ENCODE data around the gene HSPA12B.

The HSPA12B gene, protein sequence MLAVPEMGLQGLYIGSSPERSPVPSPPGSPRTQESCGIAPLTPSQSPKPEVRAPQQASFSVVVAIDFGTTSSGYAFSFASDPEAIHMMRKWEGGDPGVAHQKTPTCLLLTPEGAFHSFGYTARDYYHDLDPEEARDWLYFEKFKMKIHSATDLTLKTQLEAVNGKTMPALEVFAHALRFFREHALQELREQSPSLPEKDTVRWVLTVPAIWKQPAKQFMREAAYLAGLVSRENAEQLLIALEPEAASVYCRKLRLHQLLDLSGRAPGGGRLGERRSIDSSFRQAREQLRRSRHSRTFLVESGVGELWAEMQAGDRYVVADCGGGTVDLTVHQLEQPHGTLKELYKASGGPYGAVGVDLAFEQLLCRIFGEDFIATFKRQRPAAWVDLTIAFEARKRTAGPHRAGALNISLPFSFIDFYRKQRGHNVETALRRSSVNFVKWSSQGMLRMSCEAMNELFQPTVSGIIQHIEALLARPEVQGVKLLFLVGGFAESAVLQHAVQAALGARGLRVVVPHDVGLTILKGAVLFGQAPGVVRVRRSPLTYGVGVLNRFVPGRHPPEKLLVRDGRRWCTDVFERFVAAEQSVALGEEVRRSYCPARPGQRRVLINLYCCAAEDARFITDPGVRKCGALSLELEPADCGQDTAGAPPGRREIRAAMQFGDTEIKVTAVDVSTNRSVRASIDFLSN

DNA sequence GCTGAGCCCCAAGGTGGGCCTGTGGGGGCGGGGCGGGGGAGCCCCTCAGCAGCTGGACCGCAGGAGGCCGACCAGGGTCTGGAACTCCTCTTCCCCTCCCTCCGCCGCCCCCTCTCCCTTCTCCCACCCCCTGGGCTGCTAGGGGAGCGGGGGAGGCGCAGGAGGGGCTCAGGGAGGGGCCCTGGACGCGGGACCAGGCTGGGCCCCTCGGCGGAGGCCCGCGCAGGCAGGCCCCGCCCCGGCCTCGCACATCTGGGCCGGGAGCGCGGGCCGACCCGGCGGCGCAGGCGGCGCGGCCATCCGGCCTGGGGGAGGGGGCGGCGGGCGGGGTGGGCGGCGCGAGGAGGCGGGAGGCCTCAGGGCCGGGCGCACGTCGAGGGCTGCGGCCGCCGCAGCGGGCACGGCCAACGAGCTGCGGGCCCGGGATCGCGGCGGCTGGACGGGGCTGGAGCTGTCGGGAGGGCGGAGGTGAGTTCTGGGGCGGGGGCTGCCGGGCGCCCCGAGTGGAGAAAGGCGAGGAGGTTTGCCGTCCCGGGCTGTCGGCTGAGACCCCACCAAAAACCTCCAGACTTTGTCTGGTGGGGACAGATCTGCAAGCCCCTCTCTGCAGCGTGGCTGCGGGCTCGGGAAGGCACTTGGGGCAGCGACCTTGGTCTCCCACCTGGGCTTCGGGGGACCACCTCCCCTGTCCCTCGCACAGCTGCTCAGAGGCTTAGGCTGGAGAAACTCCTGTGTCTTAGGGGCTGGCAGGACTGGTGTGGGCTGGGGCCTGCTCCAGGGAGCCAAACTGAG lies at the start of gene HSPA12B:
HSPA12B (plus strand) TSS at position 359 of the 792 bp plus-strand sequence. CDS start 5,990 bp downstream, outside the sequence.
- no peak for DNase-seq

DNA sequence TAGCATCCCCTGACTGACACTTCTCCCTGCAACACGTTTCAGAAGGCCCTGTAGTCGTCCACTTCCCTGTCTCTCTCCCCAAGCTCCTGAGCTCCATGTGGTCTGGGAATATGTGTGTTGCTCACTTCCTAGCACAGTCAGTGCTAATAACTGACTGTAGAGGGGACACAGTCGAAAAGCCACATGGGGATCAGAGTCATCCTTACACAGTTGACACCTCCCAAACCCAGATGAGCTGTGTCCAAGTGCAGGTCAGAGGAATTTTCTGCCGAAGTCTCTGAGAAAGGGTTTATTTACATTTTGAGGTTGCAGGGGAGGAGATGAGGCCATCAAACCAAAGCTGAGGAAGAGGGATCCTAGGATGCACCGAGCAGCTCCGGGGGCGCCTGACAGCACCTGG lies 47.1 kb upstream of the HSPA12B start:
- DNase-seq, result no peak

DNA sequence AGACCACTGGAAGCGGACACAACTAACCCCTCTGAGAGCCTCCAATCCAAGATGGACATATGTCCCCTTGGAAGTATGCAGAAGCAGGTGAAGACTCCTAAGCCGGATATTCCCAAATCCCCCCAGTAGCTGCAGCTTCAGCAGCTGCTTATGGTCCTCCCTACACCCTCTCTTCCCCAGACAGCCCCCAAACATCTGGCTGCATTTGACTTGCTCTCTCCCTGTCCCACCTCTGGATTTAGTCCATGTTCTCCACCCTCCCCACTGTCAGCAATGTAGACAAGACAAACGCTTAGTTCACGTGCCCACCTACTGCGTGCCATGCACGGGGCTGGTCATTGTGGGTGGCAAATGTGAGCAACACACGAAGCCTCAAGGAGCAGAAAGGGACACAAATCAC lies 46.1 kb upstream of the HSPA12B start:
- no peak for DNase-seq

DNA sequence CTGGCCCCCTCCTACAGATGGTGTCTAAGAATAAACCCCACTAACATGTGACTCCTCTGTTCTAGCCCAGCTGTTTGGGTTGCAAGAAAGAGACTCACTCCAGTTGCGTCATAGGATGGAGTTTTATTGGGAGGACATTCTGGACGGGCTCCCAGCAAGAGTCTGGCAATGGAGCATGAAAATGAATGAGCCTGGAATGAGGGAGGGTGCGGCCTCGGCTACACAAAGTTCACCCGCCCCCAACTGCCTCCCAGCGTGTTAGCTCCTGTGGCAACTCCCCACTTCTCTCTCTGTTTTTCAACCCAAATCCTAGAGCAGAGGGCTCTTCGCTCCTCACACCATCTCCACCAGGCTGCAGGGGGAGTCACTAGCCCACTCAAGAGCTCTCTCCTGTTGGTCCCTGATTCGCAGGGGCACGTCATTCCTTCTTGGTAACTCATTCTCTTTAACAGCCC lies 45.6 kb upstream of the HSPA12B start:
- peak in 1 of 3 experiments; percentile 64 for DNase-seq

DNA sequence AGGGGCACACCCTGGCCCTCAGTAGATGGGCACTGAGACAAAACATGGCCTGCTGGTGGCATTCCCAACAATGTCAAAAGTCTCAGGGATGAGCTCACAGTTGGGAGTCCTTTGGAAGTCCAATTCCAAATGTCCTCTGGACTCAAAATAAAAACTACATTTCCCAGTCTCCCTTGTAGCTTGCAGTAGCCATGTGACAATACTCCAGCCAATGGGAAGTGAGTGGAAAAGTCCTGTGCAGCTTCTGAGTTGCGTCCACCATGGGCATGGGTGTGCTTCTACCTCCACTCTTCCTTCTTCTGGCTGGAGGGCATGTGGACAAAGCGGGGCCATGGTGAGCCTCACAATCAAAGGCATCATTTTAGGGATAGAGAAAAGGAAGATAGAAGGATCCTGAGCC lies 44.8 kb upstream of the HSPA12B start:
- DNase-seq, result peak in 1 of 3 experiments; percentile 43

DNA sequence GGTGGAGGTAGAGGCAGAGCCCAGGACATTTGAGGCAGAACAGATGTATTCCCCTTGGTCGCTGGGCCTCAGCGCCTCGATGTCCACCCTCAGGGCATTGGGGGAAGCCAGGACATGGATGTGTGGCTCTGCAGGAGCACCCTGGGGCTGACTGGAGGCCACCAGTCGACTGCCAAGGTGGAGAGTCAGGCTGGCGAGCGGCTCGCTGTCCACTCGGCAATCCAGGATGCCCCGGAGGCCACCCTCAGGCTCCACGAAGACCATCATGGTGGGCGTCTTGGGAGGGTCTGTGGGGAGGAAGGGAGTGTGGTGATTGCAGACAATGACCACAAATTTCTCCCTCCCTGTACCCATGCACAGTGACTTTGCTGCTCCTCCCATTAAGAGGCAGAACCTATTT lies 42.5 kb upstream of the HSPA12B start:
- no peak for DNase-seq

DNA sequence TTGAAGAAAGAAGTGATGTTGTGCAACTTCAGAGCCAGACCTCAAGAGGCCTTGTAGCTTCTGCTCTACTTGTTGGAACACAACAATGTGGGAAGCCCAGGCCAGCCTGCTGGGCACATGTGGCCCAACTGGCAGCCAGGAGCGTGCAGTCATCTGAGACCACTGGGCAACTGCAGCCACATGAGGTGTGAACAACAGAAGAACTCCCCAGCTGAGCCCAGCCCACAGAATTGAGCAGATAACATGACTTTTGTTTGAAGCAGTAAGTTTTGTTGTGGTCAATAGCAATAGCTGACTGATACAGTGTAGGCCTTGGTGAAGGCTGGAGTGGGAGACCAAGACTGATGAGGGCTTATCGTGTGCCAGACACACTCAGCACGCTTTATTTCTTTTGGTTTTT lies 42.1 kb upstream of the HSPA12B start:
- DNase-seq, result no peak

DNA sequence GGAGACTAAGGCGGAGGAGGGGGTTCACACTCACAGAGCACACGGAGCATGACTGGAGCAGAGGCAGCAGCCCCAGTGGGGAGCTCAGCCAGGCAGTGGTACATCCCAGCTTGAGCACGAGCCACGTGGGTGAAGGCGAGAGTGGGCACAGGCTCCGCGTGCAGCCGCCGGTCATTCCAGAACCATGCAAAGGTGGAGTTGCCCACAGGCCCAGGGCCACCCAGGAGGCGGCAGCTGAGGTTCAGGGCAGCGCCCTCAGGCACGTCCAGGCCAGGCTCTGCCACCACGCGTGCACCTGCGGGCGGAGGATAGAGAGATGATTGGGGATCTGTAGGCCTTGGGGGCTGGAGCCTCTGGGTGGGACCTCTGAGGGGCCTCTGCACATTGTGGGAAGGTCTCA lies 41.2 kb upstream of the HSPA12B start:
- DNase-seq, result no peak

DNA sequence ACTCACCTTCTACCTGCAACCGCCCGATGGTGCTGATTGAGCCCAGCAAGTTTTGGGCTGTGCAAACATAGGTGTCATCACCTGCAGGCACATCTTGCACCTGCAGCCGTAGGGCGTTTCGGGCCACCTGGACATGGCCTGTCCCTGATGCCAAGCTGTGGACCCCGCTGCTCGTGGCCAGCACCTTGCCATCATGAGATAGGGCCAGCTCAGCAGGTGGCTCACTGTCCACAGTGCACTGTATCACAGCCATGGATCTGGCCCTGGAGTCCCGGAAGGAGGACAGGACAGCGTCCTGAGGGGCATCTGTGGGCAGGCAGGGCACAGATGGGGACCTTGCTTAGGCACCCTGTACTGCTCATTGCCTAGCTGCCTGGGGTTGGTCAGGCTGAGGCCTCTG lies 40.6 kb upstream of the HSPA12B start:
- DNase-seq, result no peak

DNA sequence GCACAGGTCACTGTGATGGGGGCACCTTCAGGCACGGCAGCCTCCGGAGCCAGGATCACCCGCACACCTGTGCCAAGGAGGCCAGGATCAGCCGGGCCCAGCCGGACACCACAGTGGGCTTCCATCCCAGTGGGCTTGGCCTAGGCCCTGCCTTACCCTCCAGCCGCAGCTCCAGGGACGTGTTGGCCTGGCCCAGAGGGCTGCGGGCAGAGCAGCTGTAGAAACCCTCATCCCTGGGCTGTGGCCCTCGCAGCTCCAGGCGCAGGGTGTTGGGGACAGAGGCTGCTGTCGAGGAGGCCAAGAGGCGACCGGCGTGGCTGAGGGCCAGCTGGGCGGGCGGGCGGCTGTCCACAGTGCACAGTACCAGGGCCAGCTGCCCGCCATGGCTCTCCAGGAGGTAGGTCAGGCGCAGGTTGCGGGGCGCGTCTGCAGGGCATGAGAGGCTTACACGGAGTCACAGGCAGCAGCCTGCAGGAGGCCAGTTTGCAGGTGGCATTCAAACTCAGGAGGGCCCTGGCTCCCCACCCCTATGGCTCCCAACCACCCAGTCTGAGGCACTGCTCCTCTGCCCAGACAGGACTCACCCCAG lies 39.7 kb upstream of the HSPA12B start:
- no peak for DNase-seq

DNA sequence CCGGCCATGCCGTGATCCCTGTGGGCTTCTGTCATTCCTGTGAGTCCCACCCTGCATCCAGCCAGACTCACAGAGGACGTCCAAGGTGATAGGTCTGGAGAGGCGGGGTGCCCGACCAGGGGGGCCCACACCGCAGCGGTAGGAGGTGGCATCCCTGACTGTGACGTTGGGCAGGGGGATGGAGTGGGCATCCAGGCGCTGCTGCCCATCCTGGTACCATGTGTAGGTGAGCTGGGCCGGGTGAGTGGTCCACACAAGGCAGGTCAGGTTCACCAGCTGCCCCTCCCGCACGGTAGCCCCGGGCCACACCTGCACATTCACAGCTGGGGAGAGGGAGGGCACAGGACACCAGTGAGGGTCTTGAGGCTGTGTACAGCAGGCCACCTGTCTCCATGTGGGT lies 39.1 kb upstream of the HSPA12B start:
- DNase-seq, result no peak

DNA sequence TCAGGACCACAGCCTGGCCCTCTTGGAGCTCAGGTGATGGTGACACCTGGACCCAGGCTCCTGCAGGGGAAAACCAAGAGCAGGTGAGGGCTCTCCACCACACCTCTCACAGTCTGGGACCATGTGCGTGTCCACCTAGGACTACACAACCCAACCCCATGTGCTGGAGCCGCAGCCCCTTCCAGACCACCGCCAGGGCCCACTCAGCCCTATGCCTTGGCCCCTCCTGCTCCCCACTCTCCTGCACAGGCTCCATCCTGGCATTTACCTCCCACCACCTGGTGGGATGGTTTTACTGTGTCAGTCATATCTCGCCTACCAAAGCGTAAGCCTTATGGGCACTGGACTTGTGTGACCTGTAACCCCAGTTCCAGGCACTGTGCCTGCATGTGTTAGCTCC lies 37.6 kb upstream of the HSPA12B start:
- DNase-seq, result no peak

DNA sequence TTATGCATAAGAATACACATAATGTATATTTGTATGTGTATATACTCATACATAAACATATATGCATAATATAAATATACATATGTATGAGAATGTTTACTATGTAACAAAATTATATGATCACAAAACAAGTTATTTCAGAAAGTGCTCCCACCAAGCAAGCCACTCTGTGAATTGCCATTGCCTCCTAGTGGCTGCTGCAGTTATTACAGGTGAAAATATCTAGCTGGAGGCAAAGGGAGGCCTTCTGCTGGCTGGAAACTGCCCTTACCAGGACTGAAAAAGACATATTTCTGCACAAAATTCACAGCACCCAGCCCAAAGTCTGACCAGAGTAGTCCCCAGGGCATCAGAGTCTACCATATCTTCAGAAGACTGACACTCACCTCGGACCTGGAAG lies 36.3 kb upstream of the HSPA12B start:
- DNase-seq, result peak in 1 of 3 experiments; percentile 41

DNA sequence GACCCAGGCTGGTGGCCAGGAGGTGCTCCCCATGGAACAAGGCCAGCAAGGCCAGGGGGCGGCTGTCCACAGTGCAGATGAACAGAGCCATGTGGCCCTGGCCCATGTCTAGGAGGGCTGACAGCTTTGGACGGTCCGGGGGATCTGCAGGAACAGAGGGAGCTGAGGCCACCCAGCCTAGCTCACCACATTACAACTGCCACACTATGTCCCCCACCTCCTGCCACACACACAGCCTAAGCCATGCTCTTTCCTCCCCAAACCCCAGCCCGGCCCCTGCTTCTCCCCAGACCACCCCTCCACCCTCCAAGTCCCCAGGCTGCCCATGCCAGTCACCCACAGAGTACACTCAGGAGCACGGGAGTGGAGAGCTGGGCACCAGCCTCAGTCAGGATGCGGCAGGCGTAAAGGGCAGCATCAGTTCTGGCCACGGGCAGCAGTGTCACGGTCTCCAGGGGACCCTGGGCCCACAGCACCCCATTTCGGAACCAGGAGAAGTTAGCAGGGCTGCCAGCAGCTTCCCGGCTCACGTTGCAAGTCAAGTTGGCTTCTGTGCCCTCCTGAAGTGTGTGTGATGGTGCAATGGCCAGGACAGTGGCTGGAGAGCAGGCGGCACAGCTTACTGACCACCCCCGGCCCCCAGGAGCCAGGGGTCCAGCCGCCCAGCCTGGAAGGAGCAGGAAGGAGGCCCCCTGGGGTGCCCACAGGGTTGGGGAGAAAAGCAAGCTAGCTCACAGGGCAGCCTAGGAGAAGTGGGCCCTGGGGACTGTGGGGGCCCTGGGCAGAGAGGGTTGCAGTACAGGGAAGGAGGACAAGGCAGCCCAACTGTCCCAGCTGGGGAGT lies 35.5 kb upstream of the HSPA12B start:
- no peak for DNase-seq

DNA sequence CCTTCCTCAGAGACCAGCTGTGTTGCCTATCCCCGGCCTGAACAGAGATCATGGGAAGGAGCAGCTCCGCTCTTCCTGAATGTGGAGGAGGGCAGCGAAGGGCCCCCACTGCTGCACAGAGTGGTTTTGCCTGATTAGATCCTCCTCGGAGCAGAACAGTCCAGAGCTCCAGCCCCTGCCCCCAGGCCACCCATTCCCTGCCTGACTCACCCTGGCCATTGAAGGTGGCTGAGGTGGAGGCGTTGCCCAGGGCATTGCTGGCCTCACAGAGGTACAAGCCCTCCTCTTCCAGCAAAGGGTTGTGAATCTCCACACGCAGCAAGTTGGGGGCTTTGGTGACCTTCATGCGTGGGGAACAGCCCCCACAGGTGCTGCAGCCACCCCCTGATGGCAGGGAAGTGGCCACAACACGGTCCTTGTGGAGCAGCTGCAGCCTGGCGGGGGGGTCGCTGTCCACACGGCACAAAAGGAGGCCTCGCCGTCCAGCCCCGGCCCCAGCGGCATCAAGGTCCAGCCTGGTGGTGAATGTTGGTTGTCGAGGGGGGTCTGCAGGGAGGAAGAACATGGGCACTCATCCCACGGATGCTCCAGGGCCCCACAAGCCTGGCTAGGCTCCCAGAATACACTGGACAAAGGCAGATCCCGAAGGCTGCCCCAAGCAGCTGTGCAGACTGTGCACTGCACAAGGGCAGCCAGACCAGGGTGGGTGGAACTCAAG lies 34.7 kb upstream of the HSPA12B start:
- no peak for DNase-seq

DNA sequence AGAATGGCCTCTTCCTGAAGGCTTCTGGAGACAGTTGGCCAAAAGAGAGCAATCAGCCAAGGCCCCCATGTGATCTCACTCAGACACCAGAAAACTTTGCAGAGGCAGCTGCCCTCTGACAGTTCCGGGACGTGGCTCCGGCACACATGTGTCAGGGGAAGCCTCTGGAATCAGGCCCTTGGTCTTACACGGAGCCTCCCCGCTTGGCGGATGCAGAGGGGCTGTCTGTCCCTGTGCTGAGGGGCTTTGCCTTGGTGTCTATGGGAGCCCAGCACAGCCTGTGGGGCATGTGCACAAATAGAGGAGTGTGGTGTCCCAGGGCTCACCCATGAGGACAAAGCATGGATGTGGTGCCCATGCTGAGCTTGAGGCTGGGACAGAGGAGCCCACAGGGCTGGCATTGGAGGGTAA lies 33.9 kb upstream of the HSPA12B start:
- DNase-seq, result no peak

DNA sequence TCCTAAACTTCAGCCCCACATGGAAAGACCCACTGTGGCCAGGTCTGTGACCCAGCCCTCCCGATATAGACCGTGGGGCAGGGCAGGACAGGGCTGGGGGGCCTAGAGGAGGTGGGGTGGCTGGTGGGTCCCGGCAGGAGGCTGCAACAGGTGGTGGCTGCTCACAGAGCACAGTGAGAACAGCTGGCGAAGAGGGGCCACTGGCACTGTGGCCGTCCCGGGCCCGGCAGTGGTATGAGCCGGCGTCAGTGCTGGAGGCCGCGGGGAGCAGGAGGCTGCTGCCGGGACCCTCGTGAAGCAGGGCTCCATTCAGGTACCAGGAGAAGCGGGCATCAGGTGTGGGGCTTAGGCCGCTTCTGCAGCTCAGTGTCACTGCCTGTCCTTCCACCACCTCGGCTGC lies 33.4 kb upstream of the HSPA12B start:
- no peak for DNase-seq

DNA sequence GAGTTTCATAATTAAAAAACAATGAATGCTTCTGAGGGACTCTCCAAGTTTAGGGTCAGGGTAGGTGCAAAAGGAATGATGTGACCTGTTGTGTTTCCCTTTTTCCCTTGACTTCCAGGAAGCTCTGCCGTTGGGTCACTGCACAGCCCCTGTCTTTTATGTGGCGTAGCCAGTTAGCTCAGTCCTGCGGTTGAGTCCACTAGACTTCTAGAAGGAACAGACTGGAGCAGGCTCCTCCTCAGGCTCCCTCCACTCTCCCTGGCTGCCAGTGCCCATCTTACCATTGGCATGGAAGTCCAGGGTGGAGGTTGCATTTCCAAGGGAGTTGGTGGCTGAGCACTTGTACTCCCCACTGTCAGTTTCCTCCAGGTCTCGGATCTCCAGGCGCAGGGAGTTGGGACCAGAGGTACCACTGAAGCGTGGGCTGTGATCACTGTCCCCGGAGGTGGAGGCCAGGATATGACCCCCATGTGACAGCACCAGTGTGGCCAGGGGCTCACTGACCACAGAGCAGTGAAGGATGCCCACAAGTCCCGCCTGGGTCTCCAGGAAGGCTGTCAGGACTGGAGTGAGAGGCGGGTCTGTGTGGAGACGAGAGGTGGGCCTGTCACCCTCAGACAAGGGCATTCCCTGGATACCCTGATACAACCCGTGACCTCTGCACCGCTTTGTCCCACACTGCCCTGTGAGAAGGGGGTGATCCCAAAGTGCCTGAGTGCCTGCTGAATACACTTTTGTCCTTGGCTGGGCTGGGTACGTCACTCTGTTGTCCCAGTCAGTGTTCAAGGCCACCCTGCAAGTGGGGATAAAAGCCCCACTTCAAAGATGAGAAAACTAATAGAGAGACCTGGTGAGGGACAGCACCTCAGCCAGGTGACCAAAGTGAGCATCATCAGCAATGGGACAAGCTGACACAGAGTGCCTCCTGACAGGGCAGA lies 31.2 kb upstream of the HSPA12B start:
- DNase-seq, result no peak

DNA sequence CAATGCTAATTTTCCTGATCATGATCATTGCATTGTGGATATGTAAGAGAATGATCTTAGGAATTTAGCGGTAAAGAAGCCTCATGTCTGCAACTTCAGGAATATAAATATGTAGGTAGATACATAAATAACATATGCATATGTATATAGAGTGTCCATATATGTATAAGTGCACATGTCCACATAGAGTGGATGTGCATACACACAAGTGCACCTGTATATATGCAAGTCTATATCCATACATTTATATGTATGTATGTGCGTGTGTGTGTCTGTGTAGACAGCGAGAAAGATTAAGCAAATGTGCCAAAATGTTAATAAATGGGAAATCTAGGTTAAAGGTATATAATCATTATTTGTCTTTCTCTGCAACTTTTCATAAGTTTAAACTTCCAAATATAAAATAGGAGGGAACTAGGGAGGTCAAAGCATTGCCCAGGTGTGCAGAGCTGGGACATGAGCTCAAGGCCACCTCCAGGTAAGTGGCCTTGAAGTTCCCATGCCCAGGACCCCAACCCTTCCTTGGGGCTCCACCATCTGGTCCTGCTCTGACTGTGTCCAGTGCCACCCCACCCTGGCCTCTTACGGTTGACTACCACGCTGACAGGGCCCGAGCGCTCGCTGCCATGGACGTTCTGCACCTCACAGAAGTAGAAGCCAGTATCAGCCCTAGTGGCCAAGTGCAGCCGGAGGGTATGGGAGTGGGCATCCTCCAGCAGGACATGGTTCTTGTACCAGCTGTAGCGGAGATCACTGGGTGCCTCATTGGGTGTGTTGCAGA lies 29.7 kb upstream of the HSPA12B start:
- DNase-seq, result no peak
